WTC11 (cell line): ENCODE results near the gene GNL1. TPM values are rescaled to one million over a fixed set of nuclear protein-coding genes. Genes with fewer than 3 reads are reported as not detected.

Experiments
- ATAC-seq: fragments of 200-7000 bp; cut with Tn5 transposase; 2 replicates; pipeline ENCODE4 v1.10.0; 2021; ENCODE audit warnings: mild to moderate bottlenecking, moderate library complexity
- CTCF ChIA-PET: fragments of 300-600 bp; sonication (Branson Sonifier 250); formaldehyde crosslinking; loops from one replicate; lab custom pipeline; 2021; ENCODE audit warnings: antibody characterized with exemption; lab: Charles Lee
- POLR2A ChIA-PET: fragments of 350-600 bp; sonication (Branson Sonifier 250); formaldehyde crosslinking; loops from one replicate; lab custom pipeline; 2021; ENCODE audit warnings: antibody characterized with exemption; lab: Charles Lee
- DNase-seq: peaks from one replicate; pipeline ENCODE4 v3.0.0; 2021; ENCODE audit warnings: low spot score
- H3K27ac Mint-ChIP-seq: 2 replicates; pipeline ENCODE4 v1.8.0; 2021; ENCODE audit warnings: mixed read lengths
- H3K27me3 Mint-ChIP-seq: 2 replicates; pipeline ENCODE4 v1.8.0; 2021; ENCODE audit warnings: low read depth, mild to moderate bottlenecking, moderate library complexity, mixed read lengths
- H3K36me3 Mint-ChIP-seq: 2 replicates; pipeline ENCODE4 v1.8.0; 2021; ENCODE audit warnings: mixed read lengths
- H3K4me1 Mint-ChIP-seq: 2 replicates; pipeline ENCODE4 v1.8.0; 2022; ENCODE audit warnings: mixed read lengths
- H3K4me3 Mint-ChIP-seq: 2 replicates; pipeline ENCODE4 v1.8.0; 2021; ENCODE audit warnings: mild to moderate bottlenecking, moderate library complexity, mixed read lengths
- H3K9me3 Mint-ChIP-seq: 2 replicates; pipeline ENCODE4 v1.8.0; 2021; ENCODE audit warnings: mixed read lengths
- ATF1 ChIP-seq: sonication (generic); formaldehyde crosslinking; IDR thresholded peaks from 2 replicates; pipeline ENCODE4 v1.8.1; 2023; ENCODE audit warnings: mild to moderate bottlenecking, moderate library complexity, missing genetic modification reagents
- ETV6 ChIP-seq: sonication (generic); formaldehyde crosslinking; IDR thresholded peaks from 2 replicates; pipeline ENCODE4 v1.8.1; 2022; ENCODE audit warnings: mild to moderate bottlenecking, missing genetic modification reagents
- FOXK1 ChIP-seq: sonication (generic); formaldehyde crosslinking; IDR thresholded peaks from 2 replicates; pipeline ENCODE4 v1.8.0; 2022; ENCODE audit warnings: mild to moderate bottlenecking, moderate library complexity, missing genetic modification reagents
- GABPB1 ChIP-seq: sonication (generic); formaldehyde crosslinking; IDR thresholded peaks from 2 replicates; pipeline ENCODE4 v1.8.1; 2023; ENCODE audit warnings: mild to moderate bottlenecking, missing genetic modification reagents
- MAX ChIP-seq: sonication (generic); formaldehyde crosslinking; IDR thresholded peaks from 2 replicates; pipeline ENCODE4 v1.8.0; 2022; ENCODE audit warnings: mild to moderate bottlenecking, missing genetic modification reagents
- NFATC4 ChIP-seq: fragments of 250-450 bp; sonication (Bioruptor Pico); IDR thresholded peaks from 2 replicates; pipeline ENCODE4 v1.9.0; 2021; ENCODE audit warnings: mild to moderate bottlenecking
- NFYB ChIP-seq: sonication (generic); formaldehyde crosslinking; conservative IDR thresholded peaks from 2 replicates; pipeline ENCODE4 v1.8.0; 2022; ENCODE audit warnings: low read depth, missing genetic modification reagents
- PRDM15 ChIP-seq: sonication (generic); formaldehyde crosslinking; IDR thresholded peaks from 2 replicates; pipeline ENCODE4 v1.8.0; 2022; ENCODE audit warnings: missing genetic modification reagents
- RORB ChIP-seq: fragments of 250-450 bp; sonication (Bioruptor Pico); IDR thresholded peaks from 2 replicates; pipeline ENCODE4 v1.9.0; 2021; ENCODE audit warnings: mild to moderate bottlenecking
- TCF7 ChIP-seq: sonication (generic); formaldehyde crosslinking; IDR thresholded peaks from 2 replicates; pipeline ENCODE4 v1.8.0; 2022; ENCODE audit warnings: mild to moderate bottlenecking, low read depth, missing genetic modification reagents, moderate library complexity
- TEAD1 ChIP-seq: sonication (generic); formaldehyde crosslinking; IDR thresholded peaks from 2 replicates; pipeline ENCODE4 v1.8.0; 2022; ENCODE audit warnings: mild to moderate bottlenecking, missing genetic modification reagents
- ZNF219 ChIP-seq: sonication (generic); formaldehyde crosslinking; IDR thresholded peaks from 2 replicates; pipeline ENCODE4 v1.8.0; 2023; ENCODE audit warnings: missing genetic modification reagents, mild to moderate bottlenecking, borderline replicate concordance
- ZNF263 ChIP-seq: sonication (generic); formaldehyde crosslinking; IDR thresholded peaks from 2 replicates; pipeline ENCODE4 v1.8.1; 2022; ENCODE audit warnings: low read depth, mild to moderate bottlenecking, moderate library complexity, missing genetic modification reagents
- ZNF281 ChIP-seq: sonication (generic); formaldehyde crosslinking; IDR thresholded peaks from 2 replicates; pipeline ENCODE4 v1.8.0; 2023; ENCODE audit warnings: mild to moderate bottlenecking, missing genetic modification reagents
- ZNF425 ChIP-seq: fragments of 250-450 bp; sonication (Bioruptor Pico); conservative IDR thresholded peaks from 2 replicates; pipeline ENCODE4 v1.9.0; 2021; ENCODE audit warnings: mild to moderate bottlenecking
- ZNF532 ChIP-seq: fragments of 250-450 bp; sonication (Bioruptor Pico); IDR thresholded peaks from 2 replicates; pipeline ENCODE4 v1.9.0; 2021; ENCODE audit warnings: mild to moderate bottlenecking, borderline replicate concordance
- ZSCAN18 ChIP-seq: fragments of 250-450 bp; sonication (Bioruptor Pico); IDR thresholded peaks from 2 replicates; pipeline ENCODE4 v2.1.2; 2022; ENCODE audit warnings: mild to moderate bottlenecking, moderate library complexity
- total RNA-seq: library from RNA; stranded (reverse); gene quantifications from 3 replicates; pipeline ENCODE4 v1.2.3, GENCODE V29; 2021

The GNL1 gene
- total RNA-seq, 1 experiment from 2014 or later: 85.7 TPM

GRCh38 chr6:30570263-30570662 lies 14.0 kb upstream of the GNL1 start (continued):
- no peak for TF ChIP-seq ZNF425
- TF ChIP-seq ZSCAN18: no peak
- TF ChIP-seq ZNF263 (CRISPR knock-in tag): no peak

GRCh38 chr6:30568245-30568644 lies 12.0 kb upstream of the GNL1 start:
- Mint-ChIP-seq H3K4me3 (no peak overlapping the region), H3K27me3 (peaks cover 10% of the 10 kb centered on the region), H3K9me3 (no peaks in the 10 kb centered on the region), H3K4me1 (peaks cover 30% of the 10 kb centered on the region), H3K36me3 (peaks cover 4% of the 10 kb centered on the region), H3K27ac (no peak overlapping the region)
- CTCF ChIA-PET: no interaction called here
- DNase-seq (no peak), ATAC-seq (no peak)
- POLR2A ChIA-PET: no interaction called here
- TF ChIP-seq RORB (CRISPR knock-in tag) (no peak), FOXK1 (CRISPR knock-in tag) (no peak), ETV6 (no peak), ZNF281 (CRISPR knock-in tag) (no peak), ZNF425 (no peak), ATF1 (no peak), PRDM15 (CRISPR knock-in tag) (no peak), TCF7 (CRISPR knock-in tag) (no peak), ZNF219 (CRISPR knock-in tag) (no peak), ZSCAN18 (no peak), NFYB (no peak), GABPB1 (CRISPR knock-in tag) (no peak), MAX (CRISPR knock-in tag) (no peak), ZNF532 (CRISPR knock-in tag) (no peak), NFATC4 (no peak), TEAD1 (no peak)
